H1 (cell line): ENCODE data around the gene RNF149. TPM values are rescaled to one million over a fixed set of nuclear protein-coding genes. Genes with fewer than 3 reads are reported as not detected.

Experiments
- CTCF ChIA-PET: fragments of 300-600 bp; sonication (Branson Sonifier 250); formaldehyde crosslinking; loops from one replicate; lab custom pipeline; 2021; ENCODE audit not compliant: partially characterized antibody; lab: Charles Lee
- POLR2A ChIA-PET: fragments of 300-600 bp; sonication (Branson Sonifier 250); formaldehyde crosslinking; loops from one replicate; lab custom pipeline; 2021; ENCODE audit warnings: inconsistent platforms; ENCODE audit not compliant: partially characterized antibody; lab: Charles Lee
- DNase-seq, 2 experiments: peaks; one replicate each; pipeline versions ENCODE4 v3.0.0 to v3.0.0-alpha.2; 2010 to 2022; ENCODE audit warnings: low spot score in 2 of 2, low read depth in 1 of 2, mixed read lengths in 1 of 2
- FAIRE-seq: peaks from 2 replicates; lab custom pipeline; 2011; peaks lifted over from hg19 to GRCh38; lab: Jason Lieb, UNC
- H2AFZ ChIP-seq: 2 replicates; pipeline ENCODE4 v1.8.1; 2012; ENCODE audit warnings: low read length, inconsistent platforms
- H2AK5ac ChIP-seq: 2 replicates; pipeline ENCODE4 v1.6.1; 2013; ENCODE audit warnings: low read depth, low read length
- H2BK120ac ChIP-seq: replicated peaks from 2 replicates; pipeline ENCODE3; 2013; ENCODE audit warnings: low read depth, low read length, inconsistent platforms
- H2BK12ac ChIP-seq: 2 replicates; pipeline ENCODE4 v1.6.1; 2013; ENCODE audit warnings: low read depth, low read length
- H2BK15ac ChIP-seq: 2 replicates; pipeline ENCODE4 v1.6.1; 2013; ENCODE audit warnings: low read length
- H2BK20ac ChIP-seq: 2 replicates; pipeline ENCODE4 v1.6.1; 2013; ENCODE audit warnings: low read length
- H2BK5ac ChIP-seq: 2 replicates; pipeline ENCODE4 v1.6.1; 2013; ENCODE audit warnings: low read depth, low read length
- H3K14ac ChIP-seq: 2 replicates; pipeline ENCODE4 v1.6.1; 2013; ENCODE audit warnings: inconsistent platforms; ENCODE audit not compliant: insufficient read length
- H3K18ac ChIP-seq: 2 replicates; pipeline ENCODE4 v1.6.1; 2013; ENCODE audit warnings: low read length; ENCODE audit errors: extremely low read depth
- H3K23ac ChIP-seq: 2 replicates; pipeline ENCODE4 v1.6.1; 2013; ENCODE audit warnings: inconsistent platforms; ENCODE audit not compliant: insufficient read length
- H3K23me2 ChIP-seq: 2 replicates; pipeline ENCODE4 v1.6.1; 2013; ENCODE audit warnings: low read depth, low read length
- H3K27ac ChIP-seq: 2 replicates; pipeline ENCODE4 v1.6.1; 2011; ENCODE audit warnings: low read depth, low read length, inconsistent platforms
- H3K27me3 ChIP-seq, 4 experiments: replicated peaks in 1 of 4; 1 replicate in 1 of 4; 2 replicates in 3 of 4; pipeline versions ENCODE4 v1.6.1 to v1.8.1; 2011 to 2013; ENCODE audit warnings: low read length in 3 of 4, mild to moderate bottlenecking in 3 of 4, inconsistent platforms in 2 of 4, mixed read lengths in 2 of 4, moderate library complexity in 1 of 4; ENCODE audit not compliant: control insufficient read depth in 3 of 4, insufficient read depth in 3 of 4; ENCODE audit errors: extremely low read depth in 1 of 4
- H3K36me3 ChIP-seq, 4 experiments: 2 replicates each; pipeline versions ENCODE4 v1.6.1 to v1.8.1; 2011 to 2013; ENCODE audit warnings: mild to moderate bottlenecking in 4 of 4, low read length in 3 of 4, moderate library complexity in 2 of 4, control low read depth in 1 of 4, inconsistent platforms in 1 of 4; ENCODE audit not compliant: insufficient read depth in 4 of 4, control insufficient read depth in 2 of 4
- H3K4ac ChIP-seq: replicated peaks from 2 replicates; pipeline ENCODE3; 2013; ENCODE audit warnings: low read length, low read depth, mixed read lengths, inconsistent platforms; ENCODE audit not compliant: insufficient read length
- H3K4me1 ChIP-seq, 4 experiments: replicated peaks in 1 of 4; 1 replicate in 1 of 4; 2 replicates in 3 of 4; pipeline versions ENCODE4 v1.6.1 to v1.8.1; 2011 to 2013; ENCODE audit warnings: low read length in 3 of 4, inconsistent platforms in 2 of 4, mixed read lengths in 1 of 4; ENCODE audit not compliant: insufficient read depth in 4 of 4, control insufficient read depth in 3 of 4
- H3K4me2 ChIP-seq, 2 experiments: 2 replicates each; pipeline versions ENCODE4 v1.6.1 to v1.8.1; 2011 to 2013; ENCODE audit warnings: low read depth in 2 of 2, low read length in 2 of 2, control low read depth in 1 of 2, inconsistent platforms in 1 of 2, mild to moderate bottlenecking in 1 of 2; ENCODE audit not compliant: insufficient read depth in 1 of 2
- H3K4me3 ChIP-seq, 4 experiments: fragments of 200-600, 300-600 bp in 1 of 4; sonication (generic), shearing (Covaris generic), sonication (Bioruptor Twin) in 1 of 4; 2 replicates each; pipeline versions ENCODE4 v1.5.1 to v1.8.1; 2011 to 2016; ENCODE audit warnings: low read length in 4 of 4, low read depth in 3 of 4, control low read depth in 2 of 4, inconsistent platforms in 2 of 4, mild to moderate bottlenecking in 2 of 4, mixed read lengths in 1 of 4, moderate library complexity in 1 of 4; ENCODE audit not compliant: insufficient read depth in 2 of 4; ENCODE audit errors: extremely low read depth in 1 of 4
- H3K56ac ChIP-seq: replicated peaks from 2 replicates; pipeline ENCODE3; 2013; ENCODE audit warnings: low read depth, mild to moderate bottlenecking, mixed read lengths, low read length, inconsistent platforms; ENCODE audit not compliant: insufficient read length
- H3K79me1 ChIP-seq: 2 replicates; pipeline ENCODE4 v1.6.1; 2013; ENCODE audit warnings: low read depth, low read length, control low read depth
- H3K79me2 ChIP-seq, 2 experiments: 2 replicates each; pipeline versions ENCODE4 v1.6.1 to v1.8.1; 2012 to 2013; ENCODE audit warnings: low read length in 2 of 2, mild to moderate bottlenecking in 2 of 2, inconsistent platforms in 1 of 2; ENCODE audit not compliant: insufficient read depth in 2 of 2, control insufficient read depth in 1 of 2
- H3K9ac ChIP-seq, 4 experiments: replicated peaks in 1 of 4; 1 replicate in 1 of 4; 2 replicates in 3 of 4; pipeline versions ENCODE4 v1.6.1 to v1.8.1; 2011 to 2013; ENCODE audit warnings: low read depth in 3 of 4, low read length in 3 of 4, control low read depth in 2 of 4, mild to moderate bottlenecking in 2 of 4, moderate library complexity in 2 of 4, inconsistent platforms in 1 of 4; ENCODE audit errors: extremely low read depth in 1 of 4
- H3K9me3 ChIP-seq, 2 experiments: 2 replicates each; pipeline versions ENCODE4 v1.6.1 to v1.8.1; 2012 to 2013; ENCODE audit warnings: mild to moderate bottlenecking in 2 of 2, moderate library complexity in 2 of 2, control low read depth in 1 of 2, inconsistent platforms in 1 of 2, low read depth in 1 of 2, low read length in 1 of 2, mixed read lengths in 1 of 2; ENCODE audit not compliant: insufficient read depth in 2 of 2
- H4K20me1 ChIP-seq, 2 experiments: replicated peaks in 1 of 2; 2 replicates each; pipeline versions ENCODE3 to v1.8.1; 2011 to 2013; ENCODE audit warnings: inconsistent platforms in 2 of 2, low read length in 2 of 2, mild to moderate bottlenecking in 1 of 2; ENCODE audit not compliant: insufficient read depth in 2 of 2, control insufficient read depth in 1 of 2
- H4K5ac ChIP-seq: 2 replicates; pipeline ENCODE4 v1.6.1; 2013; ENCODE audit warnings: low read length, low read depth, mixed read lengths, inconsistent platforms; ENCODE audit not compliant: insufficient read length
- H4K8ac ChIP-seq: 2 replicates; pipeline ENCODE4 v1.8.0; 2013; ENCODE audit warnings: mild to moderate bottlenecking, moderate library complexity, low read length, inconsistent platforms; ENCODE audit not compliant: insufficient read depth; ENCODE audit errors: extremely low read depth
- H4K91ac ChIP-seq: replicated peaks from 2 replicates; pipeline ENCODE3; 2013; ENCODE audit warnings: low read length, mixed read lengths, inconsistent platforms; ENCODE audit not compliant: insufficient read length
- BACH1 ChIP-seq: IDR thresholded peaks from 2 replicates; pipeline ENCODE4 v1.6.1; 2012; ENCODE audit warnings: low read length, improper control_type of control experiment
- CTCF ChIP-seq, 3 experiments: IDR thresholded peaks; 1 replicate in 2 of 3; 2 replicates in 1 of 3; pipeline versions ENCODE4 v1.5.1 to v1.6.1; 2011; ENCODE audit warnings: low read length in 3 of 3, mild to moderate bottlenecking in 3 of 3, inconsistent platforms in 2 of 3, low read depth in 1 of 3, moderate library complexity in 1 of 3; ENCODE audit not compliant: insufficient read depth in 1 of 3; ENCODE audit errors: control extremely low read depth in 1 of 3
- EZH2 ChIP-seq: fragments of 200-600 bp; sonication (generic); IDR thresholded peaks from 2 replicates; pipeline ENCODE4 v1.7.1; 2012; ENCODE audit warnings: low read depth, mild to moderate bottlenecking, moderate library complexity, low read length, inconsistent platforms; ENCODE audit not compliant: severe bottlenecking
- RFX5 ChIP-seq: IDR thresholded peaks from 2 replicates; pipeline ENCODE4 v1.6.1; 2011; ENCODE audit warnings: low read depth, low read length, improper control_type of control experiment, borderline replicate concordance
- SP1 ChIP-seq: IDR thresholded peaks from 2 replicates; pipeline ENCODE4 v1.6.1; 2011; ENCODE audit warnings: low read depth, low read length
- SP2 ChIP-seq: IDR thresholded peaks from 2 replicates; pipeline ENCODE4 v1.6.1; 2012; ENCODE audit warnings: mild to moderate bottlenecking, low read length, inconsistent platforms
- TBP ChIP-seq: IDR thresholded peaks from 2 replicates; pipeline ENCODE4 v1.6.1; 2011; ENCODE audit warnings: low read depth, low read length, improper control_type of control experiment
- ZNF274 ChIP-seq: IDR thresholded peaks from 2 replicates; pipeline ENCODE4 v1.7.0; 2012; ENCODE audit warnings: low read length, borderline replicate concordance; ENCODE audit errors: extremely low read depth
- WGBS, 2 experiments: shearing (Covaris generic) in 1 of 2; methylation state at CpG; one replicate each; pipeline versions ENCODE4 v1.1.6 to v1.1.7; 2013 to 2015; ENCODE audit warnings: low lambda C conversion rate in 2 of 2, mixed read lengths in 2 of 2, inconsistent platforms in 1 of 2, low coverage in 1 of 2, missing lambda C conversion rate in 1 of 2; ENCODE audit not compliant: insufficient replicate concordance in 2 of 2, insufficient coverage in 1 of 2, insufficient read length in 1 of 2; ENCODE audit errors: extremely low coverage in 1 of 2, missing lambda C conversion rate in 1 of 2; 5-methylcytosine and 5-hydroxymethylcytosine counted together
- polyA plus RNA-seq, 7 experiments: library from polyadenylated mRNA; depleted of rRNA in 3 of 7; stranded (reverse) in 5 of 7; unstranded in 2 of 7; fragments of >200 nt in 5 of 7; fragments of 200-250 nt in 2 of 7; gene quantifications; 1 replicate in 5 of 7; 2 replicates in 1 of 7; 4 replicates in 1 of 7; pipeline versions ENCODE4 v1.2.1 to v1.2.3, GENCODE V29; 2011 to 2013; ENCODE audit warnings: missing spikeins in 2 of 7, mixed read lengths in 2 of 7
- total RNA-seq: library from RNA; stranded (reverse); fragmentation: NEBNext Ultra II Directional; extraction: Animal tissue kit (Norgen Biotek cat#: 25700); gene quantifications from 2 replicates; pipeline ENCODE4 v1.2.1, GENCODE V29; 2021

RNF149 gene
- total and polyA plus RNA-seq, 2 of the 8 experiments (the other 6 are each of a cell fraction or from before 2014, with no cell fraction given) = 16.6 to 28.2 TPM

GRCh38 chr2:101340141-101340551, 31.6 kb upstream of the RNF149 start:
- H2BK5ac ChIP-seq = peak overlapping the region; percentile 80; the same call in 1 of the 2 replicates
- H3K4me1 ChIP-seq = peaks cover 7 to 19% (median 12%) of the 10 kb centered on the region in 4 experiments
- peak overlapping the region; percentile 94 for H2BK12ac ChIP-seq
- no peak overlapping the region for H3K14ac ChIP-seq
- no peak for FAIRE-seq
- no peak overlapping the region for H4K8ac ChIP-seq
- no peak for DNase-seq
- H2BK20ac ChIP-seq = peak overlapping the region; percentile 94
- H4K20me1 ChIP-seq = no peaks in the 10 kb centered on the region
- peak overlapping the region; percentile 52; the same call in 1 of the 2 replicates for H2AFZ ChIP-seq
- no peak for TF ChIP-seq EZH2
- no peak for TF ChIP-seq SP2
- no peak for TF ChIP-seq BACH1
- TF ChIP-seq ZNF274 = no peak
- TF ChIP-seq CTCF (IDR thresholded peaks at IDR 0.05; ENCODE audit: control extremely low read depth in 1 of 3, insufficient read depth in 1 of 3, low read depth in 1 of 3, low read length in 3 of 3) = no peak
- no peak for TF ChIP-seq RFX5
- TF ChIP-seq TBP = no peak
- 0 out of 2 replicates have a peak, but pooled peaks have one; percentile 22 for TF ChIP-seq SP1
- ChIA-PET POLR2A (interaction anchor here (0.6 to 1.4 kb wide), 2 partner anchors 42 to 70 kb away, joined by 3 to 4 read pairs; no protein-coding TSS in a partner anchor), CTCF (interaction anchor here (0.6 to 5.2 kb wide), 9 partner anchors 9 to 751 kb away, joined by 3 to 48 read pairs (median 14); partner anchors contain the start of gene CREG2)
- WGBS, 2 experiments = 80% methylated on average over 1 of the region's 1 CpG; no CpG with 5 or more reads in 1 of the 2 experiments
- H3K4me2 ChIP-seq = peak overlapping the region in 1 of 2 experiments; percentile 55; a peak in 2 of 4 replicates
- H2BK15ac ChIP-seq = peak overlapping the region; percentile 66; the same call in 1 of the 2 replicates
- no peak overlapping the region for H3K23ac ChIP-seq
- H4K91ac ChIP-seq = peak overlapping the region; percentile 29
- H2AK5ac ChIP-seq = no peak overlapping the region
- H3K79me2 ChIP-seq = no peaks in the 10 kb centered on the region
- H3K56ac ChIP-seq = no peak overlapping the region
- H3K4ac ChIP-seq = peak overlapping the region; percentile 20
- no peaks in the 10 kb centered on the region for H3K36me3 ChIP-seq
- peak overlapping the region; percentile 94 for H3K18ac ChIP-seq
- H3K27me3 ChIP-seq = no peaks in the 10 kb centered on the region
- no peaks in the 10 kb centered on the region; a peak in 1 of 4 replicates for H3K9me3 ChIP-seq
- peak overlapping the region; percentile 19 for H2BK120ac ChIP-seq
- H3K23me2 ChIP-seq = no peaks in the 10 kb centered on the region
- H3K4me3 ChIP-seq = no peak overlapping the region
- no peak overlapping the region; a peak in 1 of 7 replicates for H3K9ac ChIP-seq
- H4K5ac ChIP-seq = no peak overlapping the region
- H3K27ac ChIP-seq = no peak overlapping the region
- H3K79me1 ChIP-seq = no peaks in the 10 kb centered on the region
